CD4-positive, alpha-beta T cell treated with Interleukin-17A for 4 hours (primary cell): ENCODE measurements around the gene APOD.
"Not testable (repeated sequence)": the region's sequence is repeated elsewhere in the genome, so short reads cannot be mapped to it uniquely, and the experiment has no call there.

Source experiments
- DNase-seq: peaks from one replicate; pipeline ENCODE4 v3.0.0-alpha.2; 2020; ENCODE audit warnings: mixed read lengths

The APOD gene

DNA sequence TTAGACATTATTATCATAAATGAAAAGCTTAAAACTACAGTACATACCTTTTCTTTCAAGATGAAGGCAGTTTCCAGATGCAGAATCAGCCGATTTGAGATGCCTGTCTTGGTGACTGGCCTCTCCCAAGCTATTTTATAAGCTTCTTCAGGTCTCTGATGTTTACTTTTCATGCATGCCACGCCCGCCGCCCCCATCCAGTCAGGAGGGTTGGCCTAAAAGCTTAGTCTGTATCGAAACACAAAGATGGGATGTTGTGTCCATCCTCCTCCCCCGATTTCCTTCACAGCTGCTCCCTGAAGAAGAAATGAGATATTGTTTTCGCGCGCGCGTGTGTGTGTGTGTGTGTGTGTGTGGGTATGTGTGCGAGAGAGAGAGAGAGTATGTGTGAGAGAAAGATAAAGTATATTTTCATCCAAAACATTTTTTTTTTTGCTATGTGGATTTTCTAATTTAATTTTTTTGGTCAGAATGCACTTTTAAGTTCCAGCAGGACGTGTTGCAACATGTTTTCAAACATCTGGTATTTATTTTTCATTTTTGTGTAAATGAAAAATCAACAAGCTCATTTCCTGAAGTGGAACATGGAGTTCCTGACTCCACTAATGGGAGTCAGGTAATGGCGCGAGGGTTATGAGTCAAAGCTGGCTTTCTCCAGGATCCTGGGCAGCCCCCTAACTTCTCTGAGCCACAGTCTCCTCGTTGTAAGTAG, at the start of gene APOD:
Gene APOD, minus strand, starts transcription at position 110 of the 712 bp plus-strand sequence. CDS start 4,479 bp downstream, outside the sequence.
- no peak for DNase-seq

- DNase-seq = not testable (repeated sequence)
Measured at GRCh38 chr3:195633351-195633750, 49.6 kb upstream of the APOD start.

DNA sequence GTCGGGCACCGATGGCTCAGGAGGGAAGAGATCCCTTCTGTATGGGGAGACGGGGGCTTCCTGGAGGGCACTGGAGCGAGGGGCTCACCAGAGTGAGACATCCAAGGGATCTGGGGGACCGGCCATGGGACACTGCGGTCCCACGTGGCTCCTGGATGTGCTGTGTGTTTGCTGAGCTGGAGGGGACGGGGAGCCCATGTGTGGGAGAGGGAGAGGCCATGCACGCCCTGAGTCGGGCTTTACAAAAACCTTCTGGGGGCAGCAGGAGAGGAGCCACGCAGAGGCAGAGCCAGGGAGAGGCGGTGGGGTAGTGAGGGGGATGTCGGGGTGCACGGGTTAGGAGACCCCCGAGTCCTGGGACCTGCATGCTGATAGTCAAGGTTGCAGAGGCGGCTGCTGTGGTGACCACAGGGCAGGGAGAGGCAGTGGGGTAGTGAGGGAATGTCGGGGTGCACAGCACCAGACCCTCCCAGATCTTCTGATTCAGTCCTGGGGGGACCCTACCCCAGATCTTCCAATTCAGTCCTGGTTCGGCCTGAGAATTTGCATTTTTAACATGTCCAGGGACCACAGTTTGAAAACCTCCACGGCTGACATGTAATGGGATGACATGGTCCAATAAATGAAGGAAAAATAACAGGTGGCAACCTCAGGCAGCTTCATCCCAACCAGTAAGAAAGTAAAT, 48.9 kb upstream of the APOD start:
- DNase-seq = not testable (repeated sequence)

GRCh38 chr3:195632046-195632445, 48.3 kb upstream of the APOD start:
- not testable (repeated sequence) for DNase-seq

DNA sequence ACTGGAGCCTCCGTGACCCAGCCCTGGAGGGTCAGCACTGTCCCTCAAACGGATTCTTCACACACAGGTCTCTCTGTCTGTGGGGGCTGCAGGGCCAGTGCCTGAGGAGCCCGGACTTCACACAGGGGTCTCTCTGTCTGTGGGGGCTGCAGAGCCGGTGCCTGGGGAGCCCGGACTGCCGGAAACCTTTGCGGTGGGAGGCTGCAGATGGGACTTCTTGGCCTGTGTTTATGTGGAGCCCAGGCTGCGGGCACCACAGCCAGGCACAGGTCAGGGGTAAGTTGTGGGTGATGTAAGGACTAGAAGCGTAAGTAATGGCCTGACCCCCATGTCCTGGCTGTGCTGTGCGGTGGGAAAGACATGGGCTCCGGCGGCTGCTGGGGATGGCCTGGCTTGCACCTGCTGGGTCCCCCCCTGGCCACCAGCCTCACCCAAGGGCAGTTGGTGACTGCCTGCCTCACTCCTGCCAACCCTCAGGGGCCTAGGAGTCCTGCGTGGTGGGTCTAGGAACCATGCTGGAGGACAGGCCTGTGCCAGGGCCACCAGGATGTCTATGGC, 47.3 kb upstream of the APOD start:
- not testable (repeated sequence) for DNase-seq

- not testable (repeated sequence) for DNase-seq
Measured at GRCh38 chr3:195630086-195630917, 46.6 kb upstream of the APOD start.

DNA sequence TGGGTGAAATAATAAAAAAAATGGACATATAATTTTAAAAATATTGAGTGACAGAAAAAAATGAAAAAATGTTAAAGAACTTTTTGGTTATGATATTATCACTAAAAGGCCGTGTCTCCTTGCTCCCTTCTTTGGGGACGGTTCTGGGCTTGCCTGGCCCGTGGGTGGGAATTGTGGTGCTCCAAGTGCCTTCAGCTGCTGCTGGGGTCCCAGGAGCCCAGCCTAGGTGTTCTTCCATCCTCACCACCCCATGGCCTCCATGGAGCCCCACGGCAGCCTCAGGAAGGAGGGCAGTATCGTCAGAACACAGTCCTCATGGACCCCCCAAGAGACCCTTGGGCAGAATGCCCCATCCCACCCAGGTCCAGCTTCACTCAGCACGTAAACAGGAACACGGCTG, 45.9 kb upstream of the APOD start:
- not testable (repeated sequence) for DNase-seq

- not testable (repeated sequence) for DNase-seq
Measured at GRCh38 chr3:195628386-195628920, 44.7 kb upstream of the APOD start.

DNA sequence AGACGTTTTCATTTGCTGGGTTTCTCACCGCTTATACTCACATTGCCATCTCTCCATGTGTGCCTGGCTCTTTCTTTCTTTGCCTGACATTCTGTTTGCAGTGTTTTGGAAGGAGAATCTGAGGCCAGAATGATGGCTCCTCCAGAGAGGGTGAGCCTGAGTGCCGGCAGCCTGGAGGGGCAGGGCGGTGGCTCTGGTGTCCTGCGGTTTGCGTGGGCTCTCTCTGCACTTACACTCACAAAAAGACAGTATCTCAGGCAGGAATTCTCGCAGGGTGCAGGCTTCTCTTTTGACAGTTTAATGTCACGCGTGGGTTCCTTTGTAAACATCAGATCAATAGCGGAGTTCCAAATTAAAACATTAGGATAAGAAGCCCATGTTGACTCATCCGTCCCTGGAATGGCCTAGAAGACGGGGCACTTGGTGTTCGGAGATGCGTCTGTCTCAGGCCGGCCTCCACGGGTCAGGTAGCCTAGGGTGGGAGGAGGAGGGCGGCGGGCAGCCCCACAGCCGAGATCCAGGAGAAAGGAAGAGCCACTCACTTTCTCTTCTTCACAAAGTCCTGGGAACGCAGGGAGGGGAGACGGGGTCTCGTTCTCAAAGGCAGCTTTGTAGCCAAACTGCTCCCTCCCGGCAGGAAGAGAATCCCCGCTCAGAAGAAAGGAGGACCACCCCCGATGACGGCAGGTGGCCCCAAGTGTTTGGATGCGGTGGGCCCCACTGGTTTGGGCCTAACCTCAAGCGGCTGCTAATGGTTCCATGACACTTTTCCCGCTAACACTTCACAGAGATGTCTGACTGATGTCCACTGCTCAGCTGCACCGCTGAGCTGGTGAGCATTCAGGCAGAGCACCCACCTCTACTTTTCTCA, 44.0 kb upstream of the APOD start:
- not testable (repeated sequence) for DNase-seq

DNA sequence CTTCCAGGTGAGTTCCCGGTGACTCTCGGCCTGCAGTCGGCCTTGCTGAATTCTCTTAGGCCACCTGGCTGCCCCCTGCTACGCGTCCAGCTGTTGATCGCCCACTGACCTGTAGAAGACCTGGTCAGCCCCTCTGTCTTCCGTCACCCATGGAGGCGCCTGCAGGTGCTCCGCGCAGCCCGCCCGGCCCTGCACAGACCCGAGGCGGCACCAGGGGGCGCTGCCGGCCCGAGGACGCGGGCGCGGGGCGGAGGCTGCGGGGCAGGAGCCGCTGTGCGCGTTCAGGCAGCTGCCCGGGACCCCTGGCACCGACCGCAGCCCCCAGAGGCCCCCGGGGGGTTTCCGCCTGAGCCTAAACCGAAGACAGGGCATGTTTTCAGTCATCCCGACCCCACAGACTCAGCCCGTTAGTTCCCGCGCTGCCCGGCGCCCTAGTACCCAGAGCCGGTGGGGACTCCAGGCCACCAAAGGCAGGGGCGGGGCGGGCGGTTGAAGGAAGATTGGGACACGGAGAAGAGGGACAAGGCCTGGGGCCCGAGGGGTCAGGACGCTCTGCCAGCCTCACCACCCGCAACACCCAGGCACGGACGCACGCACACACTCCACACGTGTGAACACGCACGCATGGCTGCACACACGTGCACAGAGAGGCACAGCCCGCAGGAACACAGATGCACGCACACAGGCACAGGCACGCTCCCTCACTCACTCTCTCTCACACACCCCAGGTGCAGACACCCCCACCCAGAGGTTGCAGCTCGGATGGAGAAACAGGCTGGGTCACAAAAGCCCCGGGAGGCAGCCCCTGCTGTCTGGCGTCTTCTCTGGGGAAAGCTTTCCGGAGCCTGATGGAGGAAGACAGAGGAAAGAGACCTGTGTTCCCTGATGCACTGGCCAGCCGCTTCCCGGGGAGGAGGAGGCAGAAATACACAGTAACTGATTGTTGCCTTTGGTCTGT, 41.1 kb upstream of the APOD start:
- not testable (repeated sequence) for DNase-seq

DNA sequence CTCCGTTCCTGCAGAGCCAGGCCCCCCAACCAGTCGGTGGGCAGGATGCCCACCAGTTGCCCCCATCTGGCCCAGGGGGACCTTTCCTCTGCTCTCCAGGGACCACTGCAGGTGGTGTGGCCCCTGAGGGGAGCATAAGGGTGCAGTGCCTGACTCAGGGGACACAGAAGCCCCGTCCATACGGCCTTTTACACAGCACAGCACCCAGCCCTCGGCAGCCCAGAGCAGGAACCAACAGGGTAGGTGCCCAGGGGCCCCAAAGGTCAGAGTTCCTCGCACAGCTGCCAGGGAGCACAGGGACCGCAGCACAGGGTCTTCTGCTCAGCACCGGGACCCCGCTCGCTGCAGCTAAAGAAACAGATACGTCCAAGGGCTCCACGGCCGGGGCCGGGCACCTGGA, 40.4 kb upstream of the APOD start:
- not testable (repeated sequence) for DNase-seq

DNA sequence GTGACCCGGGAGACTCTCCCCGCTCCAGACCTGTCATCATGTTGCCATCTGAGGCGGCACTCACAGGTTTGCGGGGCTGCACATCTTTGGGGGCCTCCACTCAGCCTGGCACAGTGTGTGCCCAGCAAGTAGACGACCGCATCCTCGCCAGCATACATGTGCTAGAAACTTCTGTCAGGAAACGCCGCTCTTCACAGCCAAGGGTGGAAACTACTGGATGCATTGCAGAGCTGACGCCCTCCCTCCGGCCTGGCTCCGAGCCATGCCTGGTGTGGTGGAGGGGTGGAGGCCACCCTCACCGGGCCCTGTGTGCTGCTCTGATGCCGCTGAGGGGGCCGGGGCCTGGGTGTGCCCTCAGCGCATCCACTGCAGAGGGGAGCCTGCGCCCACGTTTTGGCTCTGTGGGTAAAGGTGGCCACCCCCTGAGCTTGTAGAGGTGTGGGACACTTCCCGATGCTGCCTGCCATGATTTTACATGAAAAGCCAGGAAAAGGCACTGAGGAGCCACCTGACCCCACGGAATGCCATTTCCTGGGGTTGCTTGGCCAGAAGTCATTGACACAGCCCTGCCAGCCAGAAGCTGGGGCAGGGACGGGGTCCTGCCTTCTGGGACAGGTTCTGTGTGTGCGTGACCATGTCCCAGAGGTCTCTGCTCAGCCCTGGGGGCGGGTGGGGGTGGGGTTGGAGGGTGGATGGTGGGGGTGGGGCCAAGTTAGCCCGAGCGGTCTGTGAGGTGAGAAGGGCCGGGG, 39.7 kb upstream of the APOD start:
- DNase-seq = not testable (repeated sequence)

- DNase-seq = not testable (repeated sequence)
Measured at GRCh38 chr3:195622523-195623170, 38.9 kb upstream of the APOD start.

GRCh38 chr3:195622012-195622411, 38.3 kb upstream of the APOD start:
- DNase-seq = not testable (repeated sequence)

DNA sequence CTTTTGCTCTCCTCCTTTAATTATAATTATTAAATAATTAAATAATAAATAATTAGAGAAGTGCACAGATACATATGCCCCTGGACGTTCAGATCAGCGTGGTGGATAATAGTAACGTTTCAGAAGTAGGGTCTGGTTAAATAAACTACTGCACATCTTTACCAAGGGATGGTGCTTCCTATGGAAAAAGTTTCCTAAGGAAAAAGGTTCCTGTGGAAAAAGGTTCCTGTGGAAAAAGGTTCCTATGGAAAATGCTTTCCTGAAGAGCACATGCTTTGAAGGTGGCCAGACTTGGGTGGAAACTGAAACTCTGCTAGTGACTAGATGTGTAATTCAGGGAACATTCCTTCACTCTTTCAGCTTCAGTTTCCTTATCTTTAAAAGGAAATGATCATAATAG, 37.4 kb upstream of the APOD start:
- not testable (repeated sequence) for DNase-seq

- not testable (repeated sequence) for DNase-seq
Measured at GRCh38 chr3:195620476-195620875, 36.7 kb upstream of the APOD start.

GRCh38 chr3:195619591-195620369, 36.0 kb upstream of the APOD start:
- DNase-seq = not testable (repeated sequence)
